ENCODE data around the gene DDX43.

DNA sequence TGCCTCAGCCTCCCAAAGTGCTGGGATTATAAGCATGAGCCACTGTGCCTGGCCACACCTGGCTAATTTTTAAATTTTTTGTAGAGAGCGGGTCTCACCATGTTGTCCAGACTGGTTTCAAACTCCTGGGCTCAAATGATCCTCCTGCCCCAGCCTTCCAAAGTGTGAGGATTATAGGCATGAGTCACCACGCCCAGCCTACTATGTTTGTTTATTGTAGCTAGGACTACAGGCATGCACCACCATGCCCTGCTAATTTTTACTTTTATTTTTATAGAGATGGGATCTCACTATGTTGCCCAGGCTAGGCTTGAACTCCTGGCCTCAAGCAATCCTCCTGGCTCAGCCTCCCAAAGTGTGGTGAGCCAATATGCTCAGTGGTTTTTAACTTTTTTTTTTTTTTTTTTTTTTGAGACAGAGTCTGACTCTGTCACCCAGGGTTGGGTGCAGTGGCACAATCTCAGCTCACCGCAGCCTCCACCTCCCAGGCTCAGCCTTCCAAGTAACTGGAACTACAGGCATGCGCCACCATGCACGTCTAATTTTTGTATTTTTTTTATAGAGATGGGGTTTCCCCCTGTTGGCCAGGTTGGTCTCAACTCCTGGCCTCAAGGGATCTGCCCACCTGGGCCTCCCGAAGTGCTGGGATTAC, 12.0 kb upstream of the DDX43 start:
- TF ChIP-seq, protein P1, sequence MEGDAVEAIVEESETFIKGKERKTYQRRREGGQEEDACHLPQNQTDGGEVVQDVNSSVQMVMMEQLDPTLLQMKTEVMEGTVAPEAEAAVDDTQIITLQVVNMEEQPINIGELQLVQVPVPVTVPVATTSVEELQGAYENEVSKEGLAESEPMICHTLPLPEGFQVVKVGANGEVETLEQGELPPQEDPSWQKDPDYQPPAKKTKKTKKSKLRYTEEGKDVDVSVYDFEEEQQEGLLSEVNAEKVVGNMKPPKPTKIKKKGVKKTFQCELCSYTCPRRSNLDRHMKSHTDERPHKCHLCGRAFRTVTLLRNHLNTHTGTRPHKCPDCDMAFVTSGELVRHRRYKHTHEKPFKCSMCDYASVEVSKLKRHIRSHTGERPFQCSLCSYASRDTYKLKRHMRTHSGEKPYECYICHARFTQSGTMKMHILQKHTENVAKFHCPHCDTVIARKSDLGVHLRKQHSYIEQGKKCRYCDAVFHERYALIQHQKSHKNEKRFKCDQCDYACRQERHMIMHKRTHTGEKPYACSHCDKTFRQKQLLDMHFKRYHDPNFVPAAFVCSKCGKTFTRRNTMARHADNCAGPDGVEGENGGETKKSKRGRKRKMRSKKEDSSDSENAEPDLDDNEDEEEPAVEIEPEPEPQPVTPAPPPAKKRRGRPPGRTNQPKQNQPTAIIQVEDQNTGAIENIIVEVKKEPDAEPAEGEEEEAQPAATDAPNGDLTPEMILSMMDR (IDR thresholded peaks at IDR 0.05) = no peak
- no peak for TF ChIP-seq POLR2A (IDR thresholded peaks at IDR 0.05)

Measured in lower leg skin (tissue), 3 donors.